Measurements from ENCODE around the gene TYMS. TPM values are rescaled to one million over a fixed set of nuclear protein-coding genes. Genes with fewer than 3 reads are reported as not detected.

TYMS gene
- total RNA-seq, 1 experiment from 2014 or later: 140 TPM

DNA sequence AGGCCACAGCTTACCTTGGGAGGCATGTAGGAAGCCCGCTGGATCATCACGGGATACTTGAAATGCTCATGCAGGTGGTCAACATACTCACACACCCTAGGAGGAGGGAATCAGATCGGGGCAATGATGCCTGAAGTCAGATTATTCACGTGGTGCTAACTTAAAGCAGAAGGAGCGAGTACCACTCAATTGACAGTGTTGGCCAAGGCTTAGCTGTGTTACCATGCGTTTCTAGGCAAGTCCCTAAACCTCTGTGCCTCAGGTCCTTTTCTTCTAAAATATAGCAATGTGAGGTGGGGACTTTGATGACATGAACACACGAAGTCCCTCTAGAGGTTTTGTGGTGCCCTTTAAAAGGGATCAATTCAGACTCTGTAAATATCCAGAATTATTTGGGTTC lies 17.9 kb downstream of the TYMS start:
- Histone ChIP-seq H2AK5ac (ENCODE audit: insufficient read length, low read length) (no peak overlapping the region), H4K5ac (ENCODE audit: insufficient read length, low read depth, low read length) (no peak overlapping the region), H3K27me3 (ENCODE audit: insufficient read depth, low read length) (no peaks in the 10 kb centered on the region), H2BK5ac (ENCODE audit: insufficient read length, low read length) (no peak overlapping the region), H2BK120ac (ENCODE audit: low read depth, low read length, poor library complexity, severe bottlenecking) (no peak overlapping the region), H3K79me1 (ENCODE audit: insufficient read depth, low read depth, low read length, poor library complexity, severe bottlenecking) (no peaks in the 10 kb centered on the region), H3K18ac (ENCODE audit: insufficient read length, low read depth, low read length) (no peak overlapping the region), H3K56ac (ENCODE audit: insufficient read length, low read depth, low read length) (no peak overlapping the region), H4K91ac (ENCODE audit: insufficient read length, low read depth, low read length) (no peak overlapping the region), H3K23ac (ENCODE audit: insufficient read length, low read depth, low read length) (no peak overlapping the region), H3K23me2 (ENCODE audit: insufficient read length, low read depth, low read length, poor library complexity, severe bottlenecking) (no peaks in the 10 kb centered on the region), H3K79me2 (ENCODE audit: insufficient read depth, low read length) (no peaks in the 10 kb centered on the region), H2BK15ac (ENCODE audit: low read depth, low read length) (no peak overlapping the region), H3K14ac (ENCODE audit: insufficient read depth, low read length) (no peak overlapping the region), H3K4ac (ENCODE audit: low read depth, low read length) (no peak overlapping the region), H3K27ac (ENCODE audit: insufficient read length, low read depth, low read length) (no peak overlapping the region), H2AFZ (ENCODE audit: low read length) (no peak overlapping the region), H4K8ac (replicated peaks; ENCODE audit: insufficient read length, low read depth, low read length) (no peak overlapping the region), H3T11ph (ENCODE audit: low read length) (no peak overlapping the region), H2BK12ac (ENCODE audit: insufficient read length, low read depth, low read length) (no peak overlapping the region), H3K4me2 (ENCODE audit: insufficient read depth, insufficient read length, low read length) (no peak overlapping the region), H2BK20ac (ENCODE audit: low read depth, low read length, poor library complexity, severe bottlenecking) (no peak overlapping the region), H3K4me1 (ENCODE audit: insufficient read depth, low read length) (no peaks in the 10 kb centered on the region), H3K9ac (ENCODE audit: extremely low read depth, insufficient read length, low read length) (no peak overlapping the region), H3K9me3 (ENCODE audit: control insufficient read depth, low read depth, low read length) (no peaks in the 10 kb centered on the region), H4K20me1 (ENCODE audit: control insufficient read depth, insufficient read depth, insufficient read length) (no peaks in the 10 kb centered on the region)
- Mint-ChIP-seq H3K36me3 (ENCODE audit: insufficient read depth in 1 of 3, low read depth in 3 of 3) (peaks cover 15 to 80% (median 51%) of the 10 kb centered on the region in 3 experiments; a peak in 6 of 7 replicates), H3K27ac (peak overlapping the region in 1 of 3 experiments; percentile 32; a peak in 1 of 7 replicates), H3K4me3 (no peak overlapping the region), H3K4me1 (no peaks in the 10 kb centered on the region), H3K9me3 (no peaks in the 10 kb centered on the region), H3K27me3 (ENCODE audit: low read depth) (no peaks in the 10 kb centered on the region)
- no peak for DNase-seq
- no peak for TF ChIP-seq CTCF (conservative IDR thresholded peaks at IDR 0.05)
- no CpG with 5 or more reads among the region's 7 CpGs for WGBS (ENCODE audit: extremely low coverage, insufficient read length, low lambda C conversion rate)
